SHP77 (cell line): ENCODE measurements around the gene SPARCL1.
"Not testable (repeated sequence)": the region's sequence is repeated elsewhere in the genome, so short reads cannot be mapped to it uniquely, and the experiment has no call there.

Source experiments
- DNase-seq, 2 experiments: peaks; one replicate each; lab custom pipeline; 2025; lab: John Stamatoyannopoulos, UW

Gene SPARCL1

GRCh38 chr4:87499403-87500091 is 29.6 kb downstream of the SPARCL1 start:
- DNase-seq = no peak

- DNase-seq = no peak
Measured at GRCh38 chr4:87498446-87498900, 30.7 kb downstream of the SPARCL1 start.

DNA sequence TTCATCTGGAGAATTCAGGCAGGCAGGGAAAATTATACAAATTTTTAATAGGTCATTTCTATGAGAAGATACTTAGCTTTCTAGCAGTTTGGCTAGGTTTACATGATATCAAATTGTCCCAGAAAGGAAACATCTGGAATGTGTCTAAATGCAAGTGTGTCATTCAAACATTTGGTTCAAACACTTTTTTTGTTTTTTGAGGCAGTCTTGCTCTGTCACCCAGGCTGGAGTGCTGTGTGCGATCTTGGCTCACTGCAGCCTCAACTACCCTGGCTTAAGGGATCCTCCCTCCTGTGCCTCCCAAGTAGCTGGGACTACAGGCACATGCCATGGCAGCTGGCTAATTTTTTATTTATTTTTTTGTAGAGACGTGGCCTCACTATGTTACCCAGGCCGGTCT is 31.6 kb downstream of the SPARCL1 start:
- DNase-seq = no peak

- DNase-seq = no peak
Measured at GRCh38 chr4:87497159-87497558, 32.0 kb downstream of the SPARCL1 start.

GRCh38 chr4:87493115-87493514 is 36.1 kb downstream of the SPARCL1 start:
- DNase-seq = no peak

DNA sequence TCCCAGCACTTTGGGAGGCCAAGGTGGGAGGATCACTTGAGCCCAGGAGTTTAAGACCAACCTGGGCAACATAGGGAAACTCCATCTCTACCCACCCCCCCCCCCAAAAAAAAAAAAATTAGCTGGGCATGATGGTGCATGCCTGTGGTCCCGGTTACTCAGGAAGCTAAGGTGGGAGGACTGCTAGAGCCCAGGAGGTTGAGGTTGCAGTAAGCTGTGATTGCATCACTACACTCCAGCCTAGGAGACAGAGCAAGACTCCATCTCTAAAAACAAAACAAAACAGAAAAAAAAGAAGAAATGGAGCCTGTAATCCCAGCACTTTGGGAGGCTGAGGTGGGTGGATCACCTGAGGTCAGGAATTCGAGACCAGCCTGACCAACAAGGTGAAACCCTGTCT is 37.3 kb downstream of the SPARCL1 start:
- not testable (repeated sequence) for DNase-seq

DNA sequence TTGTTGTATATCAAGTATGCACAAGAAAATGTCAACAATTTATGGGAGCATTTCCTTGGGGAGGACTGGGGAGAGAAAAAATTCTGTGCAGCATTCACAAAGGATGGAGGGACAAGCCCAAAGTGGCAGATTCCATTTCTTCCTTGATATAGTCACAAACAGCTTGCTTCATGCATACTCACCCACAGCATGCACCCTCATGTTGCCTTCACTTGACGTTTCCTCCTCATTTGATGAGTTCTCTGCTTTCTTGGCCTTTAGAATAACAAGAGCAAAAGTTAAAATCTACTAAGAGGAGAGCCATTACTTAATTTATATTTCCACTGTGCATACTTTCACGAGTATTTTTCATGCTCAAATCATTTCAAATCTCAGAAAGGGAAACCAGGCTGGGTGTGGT is 37.7 kb downstream of the SPARCL1 start:
- DNase-seq = no peak

DNA sequence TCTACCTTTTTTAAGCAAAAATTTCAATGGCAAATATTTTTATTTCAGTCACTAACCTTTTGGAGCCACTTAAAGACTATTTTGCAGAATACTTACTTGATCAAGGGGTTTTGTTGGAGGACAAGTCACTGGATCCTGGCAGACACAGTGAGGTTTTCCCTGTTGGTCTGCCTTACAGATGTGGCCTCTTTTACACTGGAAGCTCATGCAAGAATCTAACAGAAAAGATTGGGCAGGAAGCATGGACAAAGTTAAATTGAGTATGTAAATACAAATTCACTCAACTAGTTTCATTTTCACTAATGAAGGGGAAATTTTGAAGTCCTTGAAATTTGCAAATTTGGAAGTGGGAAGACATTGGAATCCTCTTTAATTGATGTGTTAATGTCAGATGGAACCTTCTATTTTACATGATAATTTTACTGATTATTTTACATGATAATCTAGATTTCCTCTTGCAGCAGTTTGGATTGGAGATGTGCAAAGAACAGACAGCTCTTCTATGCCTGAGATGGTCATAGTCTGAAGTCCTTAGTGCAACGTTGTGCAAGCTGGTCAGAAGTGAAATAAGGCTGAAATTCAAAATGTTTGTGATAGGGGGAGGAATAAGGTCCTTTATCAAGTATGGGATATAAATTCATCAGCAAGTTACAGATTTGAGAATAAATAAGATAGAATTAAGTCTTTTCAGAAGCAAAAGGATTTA is 38.4 kb downstream of the SPARCL1 start:
- DNase-seq = no peak

DNA sequence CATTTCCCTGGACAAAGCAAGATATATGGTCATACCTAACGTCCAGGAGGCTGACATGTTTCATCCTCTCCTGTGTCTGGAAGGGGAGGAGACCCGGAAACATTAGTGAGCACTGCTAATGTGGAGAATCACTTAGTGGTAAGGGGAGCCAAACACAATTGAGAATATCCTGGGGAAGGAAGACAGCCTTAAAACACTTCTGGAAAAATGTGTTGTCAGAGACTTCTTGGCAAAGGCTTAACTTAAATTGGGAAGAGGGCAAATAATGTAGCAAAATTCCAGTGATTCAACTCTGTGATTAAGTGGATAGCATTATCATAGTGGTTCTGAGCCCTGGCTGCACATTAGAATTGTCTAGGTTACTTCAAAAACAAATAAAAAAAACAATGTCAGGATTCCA is 39.5 kb downstream of the SPARCL1 start:
- DNase-seq = no peak

DNA sequence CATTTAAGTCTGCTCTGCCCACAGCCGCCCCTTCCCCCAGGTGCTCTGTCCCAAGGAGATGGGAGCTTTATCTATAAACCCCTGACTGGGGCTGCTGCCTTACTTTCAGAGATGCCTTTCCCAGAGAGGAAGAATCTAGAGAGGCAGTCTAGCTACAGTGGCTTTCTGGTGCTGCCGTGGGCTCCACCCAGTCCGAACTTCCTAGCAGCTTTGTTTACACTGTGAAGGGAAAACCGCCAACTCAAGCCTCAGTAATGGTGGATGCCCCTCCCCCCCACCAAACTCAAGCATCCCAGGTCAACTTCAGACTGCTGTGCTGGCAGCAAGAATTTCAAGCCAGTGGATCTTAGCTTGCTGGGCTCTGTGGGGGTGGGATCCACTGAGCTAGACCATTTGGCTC is 40.5 kb downstream of the SPARCL1 start:
- not testable (repeated sequence) for DNase-seq

GRCh38 chr4:87483247-87483646 is 45.9 kb downstream of the SPARCL1 start:
- not testable (repeated sequence) for DNase-seq

GRCh38 chr4:87481377-87481776 is 47.8 kb downstream of the SPARCL1 start:
- no peak for DNase-seq

GRCh38 chr4:87478732-87479250 is 50.4 kb downstream of the SPARCL1 start:
- DNase-seq = no peak

- DNase-seq = no peak
Measured at GRCh38 chr4:87476934-87477333, 52.2 kb downstream of the SPARCL1 start.

DNA sequence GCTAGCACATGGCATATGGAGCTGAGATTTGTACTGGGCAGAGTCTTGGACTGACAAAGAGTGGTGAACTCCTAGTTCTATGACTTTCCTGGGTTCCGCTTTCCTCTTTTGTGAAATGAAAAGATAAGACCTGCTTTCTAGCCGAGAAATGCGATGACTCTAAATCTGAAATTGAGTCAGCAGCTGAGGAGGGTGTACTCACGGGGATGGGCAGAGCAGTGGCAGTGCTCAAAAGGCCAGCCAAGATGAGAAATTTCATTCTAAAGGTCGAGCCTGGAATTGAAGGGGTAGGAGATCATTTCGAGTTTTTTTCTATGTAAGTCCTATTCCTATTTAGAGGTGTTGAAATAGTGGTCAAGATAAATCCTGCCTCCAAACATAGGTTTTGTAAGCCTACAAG is 59.8 kb downstream of the SPARCL1 start:
- DNase-seq = no peak

DNA sequence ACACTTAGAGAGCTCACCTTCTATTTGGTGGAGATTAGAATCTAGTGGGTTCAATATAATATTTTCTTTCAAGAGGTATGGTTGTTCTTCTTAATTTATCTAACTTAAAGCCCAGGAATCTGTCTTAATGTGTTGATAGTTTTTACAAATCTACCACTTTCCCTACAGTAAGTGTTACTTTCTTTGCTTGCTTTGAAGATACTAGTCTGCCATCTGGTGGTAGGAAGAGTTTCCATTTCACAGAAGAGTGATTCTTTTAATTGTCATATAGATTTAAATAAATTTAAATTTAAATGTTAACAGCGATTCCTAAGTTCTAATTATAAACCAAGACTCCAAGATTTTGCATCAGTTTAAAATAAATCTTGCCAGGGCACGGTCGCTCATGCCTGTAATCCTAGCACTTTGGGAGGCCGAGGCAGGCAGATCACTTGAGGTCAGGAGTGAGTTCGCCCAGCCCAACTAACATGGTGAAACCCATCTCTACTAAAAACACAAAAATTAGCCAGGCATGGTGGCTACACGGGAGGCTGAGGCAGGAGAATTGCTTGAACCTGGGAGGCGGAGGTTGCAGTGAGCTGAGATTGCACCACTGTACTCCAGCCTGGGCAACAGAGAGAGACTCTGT is 63.3 kb downstream of the SPARCL1 start:
- peak; percentile 32 to 47 for DNase-seq

DNA sequence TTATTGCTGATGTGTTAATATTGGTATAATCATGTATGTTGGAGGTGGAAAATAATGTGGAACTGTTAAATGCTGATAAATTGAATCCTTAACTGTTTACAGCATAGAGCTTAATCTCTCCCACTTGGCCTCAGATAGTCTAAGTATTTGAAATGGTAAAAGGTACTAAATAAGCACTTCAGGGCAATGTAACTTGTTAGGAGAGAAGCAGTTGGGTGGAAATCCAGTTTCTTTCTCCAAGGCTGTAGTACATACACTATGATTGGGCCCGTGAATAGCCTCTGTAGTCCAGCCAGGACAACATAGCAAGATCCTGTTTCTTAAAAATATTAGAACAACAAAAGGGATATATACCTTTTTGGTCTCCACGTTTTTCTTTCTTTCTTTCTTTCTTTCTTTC is 67.1 kb downstream of the SPARCL1 start:
- DNase-seq = no peak

DNA sequence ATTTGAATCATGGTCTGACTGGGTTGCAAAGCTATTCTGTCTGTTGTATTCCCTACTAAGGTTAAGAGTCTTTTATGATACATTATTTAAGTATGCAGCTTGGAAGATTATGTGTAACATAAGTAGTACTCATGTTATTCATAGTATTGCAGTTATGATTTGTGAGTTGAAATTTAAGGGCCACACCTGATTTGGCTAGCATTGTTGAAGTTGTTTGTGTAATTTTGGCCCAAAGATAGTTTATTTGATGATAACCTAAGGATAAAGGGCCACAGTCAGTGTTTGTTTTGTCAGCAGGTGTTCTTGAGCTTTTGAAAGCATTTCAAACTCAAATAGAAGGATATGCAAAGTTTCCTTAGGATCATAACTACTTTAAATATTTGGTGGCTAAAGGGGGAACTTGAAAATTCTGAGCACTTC is 67.9 kb downstream of the SPARCL1 start:
- DNase-seq = no peak

DNA sequence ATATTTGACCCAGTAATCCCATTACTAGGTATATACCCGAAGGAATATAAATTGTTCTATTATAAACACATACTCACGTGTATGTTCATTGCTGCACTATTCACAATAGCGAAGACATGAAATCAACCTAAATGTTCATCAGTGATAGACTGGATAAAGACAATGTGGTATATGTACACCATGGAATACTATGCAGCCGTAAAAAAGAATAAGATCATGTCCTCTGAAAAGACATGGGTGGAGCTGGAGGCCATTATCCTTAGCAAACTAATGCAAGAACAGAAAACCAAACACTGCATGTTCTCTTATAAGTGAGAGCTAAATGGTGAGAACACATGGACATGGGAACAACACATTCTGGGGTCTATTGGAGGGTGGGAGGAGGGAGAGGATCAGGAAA is 70.3 kb downstream of the SPARCL1 start:
- DNase-seq = no peak

DNA sequence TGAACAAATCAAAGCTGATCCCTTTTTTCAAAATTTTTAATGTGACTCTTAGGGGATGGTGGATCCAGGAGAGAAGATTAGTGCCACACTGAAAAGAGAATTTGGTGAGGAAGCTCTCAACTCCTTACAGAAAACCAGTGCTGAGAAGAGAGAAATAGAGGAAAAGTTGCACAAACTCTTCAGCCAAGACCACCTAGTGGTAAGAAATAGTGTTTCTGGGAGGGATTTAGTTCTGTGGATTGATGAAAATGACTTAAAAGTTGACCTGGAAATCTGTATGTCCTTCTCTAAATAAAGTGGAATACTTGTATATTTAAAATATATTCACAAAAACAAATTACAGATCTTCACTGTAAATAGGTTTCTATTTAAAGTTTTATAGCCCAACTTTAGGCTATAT is 77.6 kb downstream of the SPARCL1 start:
- DNase-seq = no peak

DNA sequence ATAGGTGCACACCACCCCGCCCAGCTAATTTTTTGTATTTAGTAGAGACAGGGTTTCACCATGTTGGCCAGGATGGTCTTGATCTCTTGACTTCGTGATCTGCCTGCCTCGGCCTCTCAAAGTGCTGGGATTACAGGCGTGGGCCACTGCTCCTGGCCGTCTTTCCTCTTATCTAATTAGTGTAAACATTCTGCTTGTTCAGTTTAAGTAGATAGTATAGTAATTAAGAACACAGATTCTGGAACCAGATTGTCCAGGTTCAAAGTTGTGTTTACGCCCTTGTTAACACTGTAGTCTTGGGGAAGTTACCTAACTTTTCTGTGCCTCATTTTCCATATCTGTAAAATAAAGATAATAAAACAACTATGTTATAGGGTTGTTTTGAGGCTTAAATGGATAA is 82.8 kb downstream of the SPARCL1 start:
- not testable (repeated sequence) for DNase-seq

GRCh38 chr4:87445964-87446363 is 83.2 kb downstream of the SPARCL1 start:
- DNase-seq = no peak

GRCh38 chr4:87444741-87445140 is 84.4 kb downstream of the SPARCL1 start:
- DNase-seq = no peak
